B cell (primary cell): ENCODE results near the gene TENM3. TPM values are rescaled to one million over a fixed set of nuclear protein-coding genes. Genes with fewer than 3 reads are reported as not detected.

Source experiments
- ATAC-seq: fragments of 200-7000 bp; cut with Tn5 transposase; one replicate; pipeline ENCODE4 v1.10.0; 2021; ENCODE audit warnings: low read depth, mild to moderate bottlenecking, moderate number of reproducible peaks, moderate library complexity
- CTCF ChIA-PET: fragments of 350-600 bp; sonication (Branson Sonifier 250); formaldehyde crosslinking; loops from one replicate; lab custom pipeline; 2021; ENCODE audit warnings: antibody characterized with exemption, inconsistent platforms; lab: Charles Lee
- POLR2A ChIA-PET: fragments of 350-600 bp; sonication (Branson Sonifier 250); formaldehyde crosslinking; loops from one replicate; lab custom pipeline; 2021; ENCODE audit warnings: antibody characterized with exemption; lab: Charles Lee
- DNase-seq: peaks from one replicate; pipeline ENCODE4 v3.0.0; 2013
- H2AFZ ChIP-seq: 2 replicates; pipeline ENCODE4 v1.6.1; 2012; ENCODE audit warnings: mild to moderate bottlenecking, low read depth, low read length; ENCODE audit not compliant: insufficient read depth, poor library complexity, severe bottlenecking
- H3K27ac ChIP-seq, 2 donors: 1 replicate in 1 of 2; 2 replicates in 1 of 2; pipeline ENCODE4 v1.5.1; 2012 to 2013; ENCODE audit warnings: low read length in 2 of 2, mild to moderate bottlenecking in 2 of 2, moderate library complexity in 1 of 2
- H3K27me3 ChIP-seq, 4 experiments: fragments of 200-600 bp in 1 of 4; sonication (generic) in 1 of 4; replicated peaks in 1 of 4; 1 replicate in 2 of 4; 2 replicates in 2 of 4; pipeline versions ENCODE4 v1.6.1 to v1.7.0; 2013 to 2016; ENCODE audit warnings: low read length in 3 of 4, mild to moderate bottlenecking in 2 of 4, mixed read lengths in 1 of 4, moderate library complexity in 1 of 4; ENCODE audit not compliant: insufficient read depth in 4 of 4, control insufficient read depth in 3 of 4; ENCODE audit errors: control extremely low read depth in 1 of 4
- H3K36me3 ChIP-seq, 2 experiments: replicated peaks in 1 of 2; 1 replicate in 1 of 2; 2 replicates in 1 of 2; pipeline versions ENCODE4 v1.6.1 to v1.7.1; 2013; ENCODE audit warnings: low read length in 1 of 2; ENCODE audit not compliant: insufficient read depth in 2 of 2, control insufficient read depth in 1 of 2; ENCODE audit errors: control extremely low read depth in 1 of 2, extremely low read depth in 1 of 2
- H3K4me1 ChIP-seq, 2 donors: fragments of 200-600 bp in 1 of 2; sonication (generic) in 1 of 2; 1 replicate in 1 of 2; 2 replicates in 1 of 2; pipeline versions ENCODE4 v1.5.1 to v1.6.1; 2013 to 2017; ENCODE audit warnings: low read length in 2 of 2; ENCODE audit not compliant: control insufficient read depth in 2 of 2, insufficient read depth in 2 of 2
- H3K4me2 ChIP-seq: replicated peaks from 2 replicates; pipeline ENCODE3; 2012; ENCODE audit warnings: mild to moderate bottlenecking, low read depth, low read length; ENCODE audit not compliant: poor library complexity, severe bottlenecking
- H3K4me3 ChIP-seq, 5 experiments: fragments of 200-600 bp in 1 of 5; sonication (generic) in 1 of 5; 1 replicate in 3 of 5; 2 replicates in 2 of 5; pipeline versions ENCODE4 v1.5.1 to v1.7.0; 2011 to 2016; ENCODE audit warnings: low read length in 4 of 5, mild to moderate bottlenecking in 4 of 5, low read depth in 2 of 5, control low read depth in 1 of 5, moderate library complexity in 1 of 5; ENCODE audit not compliant: insufficient read depth in 1 of 5; ENCODE audit errors: control extremely low read depth in 1 of 5, extremely low read depth in 1 of 5
- H3K79me2 ChIP-seq: fragments of 200-600 bp; sonication (generic); one replicate; pipeline ENCODE4 v1.6.0; 2016; ENCODE audit warnings: low read length; ENCODE audit not compliant: control insufficient read depth, insufficient read depth
- H3K9ac ChIP-seq: fragments of 200-600 bp; sonication (generic); 2 replicates; pipeline ENCODE4 v1.6.1; 2017; ENCODE audit warnings: mild to moderate bottlenecking, low read length, moderate library complexity
- H3K9me3 ChIP-seq, 3 donors: one replicate each; pipeline versions ENCODE4 v1.6.1 to v1.7.1; 2013; ENCODE audit warnings: low read length in 2 of 3; ENCODE audit not compliant: control insufficient read depth in 2 of 3, insufficient read depth in 1 of 3; ENCODE audit errors: control extremely low read depth in 1 of 3
- H4K20me1 ChIP-seq: 2 replicates; pipeline ENCODE4 v1.6.0; 2012; ENCODE audit warnings: mild to moderate bottlenecking, low read length; ENCODE audit not compliant: insufficient read depth, control insufficient read depth, poor library complexity, severe bottlenecking
- H3K27ac Mint-ChIP-seq: one replicate; pipeline ENCODE4 v1.8.0; 2021; ENCODE audit warnings: mixed read lengths
- H3K27me3 Mint-ChIP-seq: one replicate; pipeline ENCODE4 v1.8.0; 2021; ENCODE audit warnings: mixed read lengths
- H3K4me1 Mint-ChIP-seq: one replicate; pipeline ENCODE4 v1.8.0; 2021; ENCODE audit warnings: mixed read lengths
- H3K4me3 Mint-ChIP-seq: one replicate; pipeline ENCODE4 v1.8.0; 2021; ENCODE audit warnings: mixed read lengths
- H3K9me3 Mint-ChIP-seq: one replicate; pipeline ENCODE4 v1.8.0; 2022; ENCODE audit warnings: mixed read lengths; ENCODE audit not compliant: insufficient read depth
- EZH2 ChIP-seq: IDR thresholded peaks from 2 replicates; pipeline ENCODE4 v1.6.1; 2012; ENCODE audit warnings: borderline replicate concordance, low read depth, mild to moderate bottlenecking, moderate library complexity, low read length; ENCODE audit not compliant: insufficient read depth, poor library complexity, severe bottlenecking
- WGBS: methylation state at CpG from one replicate; pipeline ENCODE4 v1.1.5; 2013; ENCODE audit warnings: missing lambda C conversion rate; ENCODE audit not compliant: insufficient coverage; 5-methylcytosine and 5-hydroxymethylcytosine counted together
- intact Hi-C: fragments of 100-400 bp; cut with micrococcal nuclease; formaldehyde crosslinking; loops from one replicate; pipeline ENCODE4 v1.10.0; 2022
- polyA plus RNA-seq: library from polyadenylated mRNA; depleted of rRNA; stranded (reverse); fragments of >200 nt; gene quantifications from 2 replicates; pipeline ENCODE4 v1.2.3, GENCODE V29; 2012
- total RNA-seq, 2 donors: library from RNA; stranded (reverse); fragments of 120-200 nt in 1 of 2; gene quantifications; 1 replicate in 1 of 2; 2 replicates in 1 of 2; pipeline versions ENCODE4 v1.2.3 to v1.2.4, GENCODE V29; 2013 to 2022
- TF ChIP-seq, protein P1 (sequence below): fragments of 200-600 bp; IDR thresholded peaks from one replicate; pipeline ENCODE4 v1.8.0; 2022; ENCODE audit warnings: antibody characterized with exemption, mild to moderate bottlenecking

Gene TENM3
- total and polyA plus RNA-seq, 2 donors (not counting 1 experiment from before 2014, with no cell fraction given): not detected

DNA sequence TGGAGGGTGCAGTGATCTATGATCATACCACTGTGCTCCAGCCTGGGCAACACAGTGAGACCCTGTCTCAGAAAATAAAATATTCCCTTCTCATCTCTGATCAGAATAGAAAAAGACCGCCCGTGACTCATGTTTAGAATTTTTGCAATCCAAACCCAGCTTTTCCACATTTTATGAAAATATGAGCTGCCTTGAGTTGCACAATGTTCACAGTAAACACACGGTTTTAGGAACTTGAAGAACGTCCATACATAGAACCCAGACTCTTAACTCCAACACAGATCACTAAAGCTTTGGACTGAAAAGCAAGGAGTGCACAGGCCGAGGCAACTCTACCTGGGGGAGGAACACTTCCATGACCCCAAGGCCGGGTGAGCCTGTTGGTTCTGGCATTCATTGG lies 305.0 kb downstream of the TENM3 start:
- Mint-ChIP-seq H3K9me3 (no peaks in the 10 kb centered on the region), H3K4me1 (no peaks in the 10 kb centered on the region), H3K27me3 (peaks cover 5% of the 10 kb centered on the region), H3K4me3 (no peak overlapping the region), H3K27ac (no peak overlapping the region)
- Histone ChIP-seq H2AFZ (no peak overlapping the region), H3K27ac (no peak overlapping the region), H3K36me3 (no peaks in the 10 kb centered on the region), H3K4me2 (no peak overlapping the region), H3K4me3 (no peak overlapping the region), H3K4me1 (no peaks in the 10 kb centered on the region), H3K9ac (no peak overlapping the region), H3K27me3 (no peaks in the 10 kb centered on the region), H3K9me3 (no peaks in the 10 kb centered on the region), H3K79me2 (no peaks in the 10 kb centered on the region), H4K20me1 (no peaks in the 10 kb centered on the region)
- ChIA-PET POLR2A (no interaction called here), CTCF (no interaction called here)
- no peak for DNase-seq
- intact Hi-C loops: no loop called here
- no peak for TF ChIP-seq EZH2
- TF ChIP-seq, protein P1, sequence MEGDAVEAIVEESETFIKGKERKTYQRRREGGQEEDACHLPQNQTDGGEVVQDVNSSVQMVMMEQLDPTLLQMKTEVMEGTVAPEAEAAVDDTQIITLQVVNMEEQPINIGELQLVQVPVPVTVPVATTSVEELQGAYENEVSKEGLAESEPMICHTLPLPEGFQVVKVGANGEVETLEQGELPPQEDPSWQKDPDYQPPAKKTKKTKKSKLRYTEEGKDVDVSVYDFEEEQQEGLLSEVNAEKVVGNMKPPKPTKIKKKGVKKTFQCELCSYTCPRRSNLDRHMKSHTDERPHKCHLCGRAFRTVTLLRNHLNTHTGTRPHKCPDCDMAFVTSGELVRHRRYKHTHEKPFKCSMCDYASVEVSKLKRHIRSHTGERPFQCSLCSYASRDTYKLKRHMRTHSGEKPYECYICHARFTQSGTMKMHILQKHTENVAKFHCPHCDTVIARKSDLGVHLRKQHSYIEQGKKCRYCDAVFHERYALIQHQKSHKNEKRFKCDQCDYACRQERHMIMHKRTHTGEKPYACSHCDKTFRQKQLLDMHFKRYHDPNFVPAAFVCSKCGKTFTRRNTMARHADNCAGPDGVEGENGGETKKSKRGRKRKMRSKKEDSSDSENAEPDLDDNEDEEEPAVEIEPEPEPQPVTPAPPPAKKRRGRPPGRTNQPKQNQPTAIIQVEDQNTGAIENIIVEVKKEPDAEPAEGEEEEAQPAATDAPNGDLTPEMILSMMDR: no peak
- 85% methylated on average over 4 of the region's 6 CpGs for WGBS
- no peak for ATAC-seq

DNA sequence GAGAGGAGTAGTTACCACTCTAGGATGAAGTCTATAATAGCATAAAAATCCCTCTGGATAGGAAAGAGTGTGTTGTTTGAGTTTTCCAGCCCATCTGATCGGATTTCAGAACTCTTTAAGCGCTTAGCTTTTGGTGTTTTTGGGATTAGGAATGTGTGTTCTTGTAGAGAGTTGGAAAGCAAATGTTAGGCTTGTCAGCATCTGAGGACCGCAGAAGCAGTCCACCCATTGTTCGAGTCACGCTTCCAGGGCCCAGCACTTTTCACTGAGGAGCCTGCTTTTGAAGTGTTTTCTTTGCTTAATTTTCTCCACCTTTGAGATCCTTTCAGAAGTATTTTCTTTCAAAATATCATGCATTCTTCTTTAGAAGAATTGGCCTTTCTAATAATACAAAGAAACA lies 306.2 kb downstream of the TENM3 start:
- no peak overlapping the region for H3K27ac ChIP-seq
- H3K27ac Mint-ChIP-seq: no peak overlapping the region
- ChIA-PET CTCF (no interaction called here), POLR2A (no interaction called here)
- no peaks in the 10 kb centered on the region for H3K4me1 ChIP-seq
- no peak overlapping the region for H3K4me3 Mint-ChIP-seq
- TF ChIP-seq, protein P1: no peak
- TF ChIP-seq EZH2: no peak
- H3K4me3 ChIP-seq: no peak overlapping the region
- no peak for ATAC-seq
- H2AFZ ChIP-seq: no peak overlapping the region
- H4K20me1 ChIP-seq: no peaks in the 10 kb centered on the region
- H3K79me2 ChIP-seq: no peaks in the 10 kb centered on the region
- intact Hi-C loops: no loop called here
- peaks cover 5% of the 10 kb centered on the region for H3K27me3 Mint-ChIP-seq
- H3K4me2 ChIP-seq: no peak overlapping the region
- H3K27me3 ChIP-seq: peaks cover 0 to 2% (median 0%) of the 10 kb centered on the region in 4 experiments
- H3K9me3 ChIP-seq: no peaks in the 10 kb centered on the region
- no peaks in the 10 kb centered on the region for H3K4me1 Mint-ChIP-seq
- H3K9me3 Mint-ChIP-seq: no peaks in the 10 kb centered on the region
- no peak overlapping the region for H3K9ac ChIP-seq
- DNase-seq: no peak
- WGBS: 73% methylated on average over 2 of the region's 5 CpGs
- no peaks in the 10 kb centered on the region for H3K36me3 ChIP-seq
